Common myeloid progenitor, CD34-positive (primary cell): ENCODE results near the gene ARHGAP4.
A peak's percentile ranks its signal among the peaks of the same experiment; 100 is the strongest.

Experiments
- CTCF ChIA-PET: fragments of 350-600 bp; sonication (Branson Sonifier 250); formaldehyde crosslinking; loops from one replicate; lab custom pipeline; 2021; ENCODE audit warnings: antibody characterized with exemption; lab: Charles Lee
- POLR2A ChIA-PET: fragments of 350-600 bp; sonication (Branson Sonifier 250); formaldehyde crosslinking; loops from one replicate; lab custom pipeline; 2021; ENCODE audit warnings: antibody characterized with exemption; lab: Charles Lee
- DNase-seq, 3 donors: peaks; one replicate each; pipeline versions ENCODE4 v3.0.0 to v3.0.0-alpha.2; 2013
- H3K27ac ChIP-seq, 2 experiments: 1 replicate in 1 of 2; 2 replicates in 1 of 2; pipeline ENCODE4 v1.7.0; 2013; ENCODE audit warnings: inconsistent platforms in 2 of 2, low read length in 2 of 2, mild to moderate bottlenecking in 2 of 2, low read depth in 1 of 2, moderate library complexity in 1 of 2; ENCODE audit not compliant: severe bottlenecking in 2 of 2, insufficient read depth in 1 of 2, poor library complexity in 1 of 2
- H3K27me3 ChIP-seq, 5 experiments: replicated peaks in 2 of 5; 1 replicate in 3 of 5; 2 replicates in 2 of 5; pipeline versions ENCODE4 v1.6.1 to v1.7.0; 2013; ENCODE audit warnings: low read length in 4 of 5, mild to moderate bottlenecking in 2 of 5, moderate library complexity in 2 of 5, inconsistent platforms in 1 of 5; ENCODE audit not compliant: insufficient read depth in 5 of 5, control insufficient read depth in 4 of 5
- H3K36me3 ChIP-seq, 4 experiments: 1 replicate in 2 of 4; 2 replicates in 2 of 4; pipeline versions ENCODE4 v1.6.1 to v1.7.0; 2013; ENCODE audit warnings: low read length in 3 of 4, control low read depth in 1 of 4, mild to moderate bottlenecking in 1 of 4; ENCODE audit not compliant: control insufficient read depth in 4 of 4, insufficient read depth in 4 of 4
- H3K4me1 ChIP-seq, 4 experiments: 1 replicate in 3 of 4; 2 replicates in 1 of 4; pipeline versions ENCODE4 v1.6.1 to v1.7.1; 2013; ENCODE audit warnings: low read length in 3 of 4, mild to moderate bottlenecking in 3 of 4, control low read depth in 1 of 4, inconsistent platforms in 1 of 4, moderate library complexity in 1 of 4; ENCODE audit not compliant: control insufficient read depth in 4 of 4, insufficient read depth in 4 of 4; ENCODE audit errors: control extremely low read depth in 1 of 4
- H3K4me3 ChIP-seq, 7 experiments: 1 replicate in 4 of 7; 2 replicates in 3 of 7; pipeline versions ENCODE4 v1.5.1 to v1.7.0; 2013; ENCODE audit warnings: mild to moderate bottlenecking in 7 of 7, low read length in 6 of 7, moderate library complexity in 6 of 7, inconsistent platforms in 2 of 7, low read depth in 2 of 7, control low read depth in 1 of 7; ENCODE audit not compliant: insufficient read depth in 4 of 7, control insufficient read depth in 1 of 7; ENCODE audit errors: extremely low read depth in 1 of 7
- H3K9me3 ChIP-seq, 5 experiments: 1 replicate in 4 of 5; 2 replicates in 1 of 5; pipeline versions ENCODE4 v1.6.1 to v1.7.1; 2013; ENCODE audit warnings: low read length in 4 of 5, mild to moderate bottlenecking in 2 of 5, inconsistent platforms in 1 of 5, low read depth in 1 of 5, moderate library complexity in 1 of 5; ENCODE audit not compliant: control insufficient read depth in 4 of 5, insufficient read depth in 2 of 5; ENCODE audit errors: control extremely low read depth in 1 of 5
- WGBS: methylation state at CpG from one replicate; pipeline ENCODE4 v1.1.5; 2013; ENCODE audit not compliant: insufficient coverage; 5-methylcytosine and 5-hydroxymethylcytosine counted together

The ARHGAP4 gene

DNA sequence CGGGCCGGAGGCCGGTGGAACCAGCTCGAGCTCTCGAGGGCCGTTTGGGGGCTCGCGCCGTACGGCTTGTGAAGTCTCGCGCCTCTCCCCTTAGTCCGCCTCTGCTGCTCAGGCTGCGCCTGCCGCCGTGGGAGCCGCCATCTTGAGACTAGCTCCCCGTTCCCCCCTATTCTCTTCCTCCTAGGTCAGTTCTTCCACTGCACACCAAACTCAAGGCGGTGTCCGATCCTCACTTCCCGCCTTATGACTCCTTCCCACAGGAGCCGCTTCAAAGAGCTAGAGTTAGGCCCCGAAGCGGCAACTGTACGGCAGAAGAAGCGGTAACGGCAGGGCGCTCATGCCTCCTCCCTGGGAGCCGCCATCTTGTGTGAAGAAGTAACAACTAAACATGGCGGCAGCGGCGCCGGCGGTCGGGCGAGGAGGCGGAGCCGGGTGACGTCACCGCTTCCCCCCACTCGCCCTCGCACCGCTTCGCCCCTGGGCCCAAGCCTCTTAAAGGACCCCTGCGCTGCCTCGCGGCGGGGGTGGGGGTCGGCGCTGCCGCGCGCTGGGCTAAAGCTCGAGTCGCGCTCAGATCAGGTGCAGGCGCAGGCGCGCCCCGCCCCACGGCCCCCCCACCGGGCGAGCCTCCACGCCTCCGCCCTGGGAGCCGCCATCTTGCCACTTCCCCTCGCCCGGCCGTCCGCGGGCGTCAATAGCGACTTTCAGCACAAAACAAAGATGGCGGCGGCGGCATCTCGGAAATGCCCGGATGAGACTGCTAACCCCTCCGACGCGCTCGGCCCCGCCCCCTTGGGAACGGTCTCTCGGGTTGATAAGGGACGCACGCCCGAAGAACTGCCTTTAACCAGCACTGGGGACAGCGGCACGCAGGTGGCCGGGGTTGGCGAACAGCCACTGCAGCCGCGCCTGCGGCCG, 45.6 kb upstream of the ARHGAP4 start, which contains the start of gene HCFC1:
TSS of gene HCFC1 (minus strand) at position 369 of the 918 bp plus-strand sequence. CDS start 978 bp downstream, outside the sequence.
- peaks cover 0 to 13% (median 2%) of the 10 kb centered on the region in 4 experiments for H3K36me3 ChIP-seq
- peak within 1 kb of the TSS; percentile 98 to 99 for H3K27ac ChIP-seq
- peak within 1 kb of the TSS; percentile 80 to 97 (median 93) for H3K4me3 ChIP-seq
- POLR2A ChIA-PET: interaction anchor here (0.6 to 2.2 kb wide), 5 partner anchors 31 to 525 kb away, joined by 4 to 11 read pairs (median 4); partner anchors contain the start of genes ARHGAP4 and RPL10
- DNase-seq: peak; percentile 89 to 96 (median 95)
- H3K27me3 ChIP-seq: peaks cover 0 to 22% (median 0%) of the 10 kb centered on the region in 5 experiments
- peaks cover 13 to 53% (median 51%) of the 10 kb centered on the region in 4 experiments for H3K4me1 ChIP-seq
- 14% methylated on average over 89 of the region's 96 CpGs for WGBS
- CTCF ChIA-PET: interaction anchor here (4.2 kb wide), 1 partner anchor 46 kb away, joined by 17 read pairs; the partner anchor contains the start of gene ARHGAP4
- H3K9me3 ChIP-seq: no peaks in the 10 kb centered on the region

DNA sequence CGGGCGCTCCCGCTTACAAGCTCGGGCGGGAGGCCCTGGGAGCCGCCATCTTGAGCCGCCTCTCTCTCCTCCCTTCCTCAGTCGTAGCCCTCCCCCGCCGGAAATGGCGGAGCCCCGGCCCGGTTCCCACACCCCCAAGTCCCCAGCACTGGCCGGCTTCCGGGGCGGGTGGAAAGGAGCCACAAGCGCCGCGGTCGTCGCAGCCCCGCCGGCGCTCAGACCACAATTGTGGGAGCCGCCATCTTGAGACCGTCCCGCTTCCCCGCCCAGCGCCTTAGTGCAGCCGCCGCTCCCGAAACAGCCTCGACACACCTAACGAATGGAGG, 45.0 kb upstream of the ARHGAP4 start:
- H3K4me1 ChIP-seq: peaks cover 13 to 59% (median 56%) of the 10 kb centered on the region in 4 experiments
- no peaks in the 10 kb centered on the region for H3K9me3 ChIP-seq
- peak; percentile 86 to 95 (median 94) for DNase-seq
- H3K36me3 ChIP-seq: peaks cover 0 to 17% (median 3%) of the 10 kb centered on the region in 4 experiments
- H3K27ac ChIP-seq: peak overlapping the region; percentile 98 to 99
- peaks cover 0 to 26% (median 0%) of the 10 kb centered on the region in 5 experiments for H3K27me3 ChIP-seq
- CTCF ChIA-PET: interaction anchor here (1.0 to 4.2 kb wide), 2 partner anchors 21 to 46 kb away, joined by 3 to 17 read pairs; partner anchors contain the start of gene ARHGAP4
- POLR2A ChIA-PET: interaction anchor here (0.6 to 2.2 kb wide), 5 partner anchors 31 to 526 kb away, joined by 4 to 11 read pairs (median 4); partner anchors contain the start of genes ARHGAP4 and RPL10
- 19% methylated on average over 19 of the region's 34 CpGs for WGBS
- H3K4me3 ChIP-seq: peak overlapping the region; percentile 80 to 97 (median 93)

DNA sequence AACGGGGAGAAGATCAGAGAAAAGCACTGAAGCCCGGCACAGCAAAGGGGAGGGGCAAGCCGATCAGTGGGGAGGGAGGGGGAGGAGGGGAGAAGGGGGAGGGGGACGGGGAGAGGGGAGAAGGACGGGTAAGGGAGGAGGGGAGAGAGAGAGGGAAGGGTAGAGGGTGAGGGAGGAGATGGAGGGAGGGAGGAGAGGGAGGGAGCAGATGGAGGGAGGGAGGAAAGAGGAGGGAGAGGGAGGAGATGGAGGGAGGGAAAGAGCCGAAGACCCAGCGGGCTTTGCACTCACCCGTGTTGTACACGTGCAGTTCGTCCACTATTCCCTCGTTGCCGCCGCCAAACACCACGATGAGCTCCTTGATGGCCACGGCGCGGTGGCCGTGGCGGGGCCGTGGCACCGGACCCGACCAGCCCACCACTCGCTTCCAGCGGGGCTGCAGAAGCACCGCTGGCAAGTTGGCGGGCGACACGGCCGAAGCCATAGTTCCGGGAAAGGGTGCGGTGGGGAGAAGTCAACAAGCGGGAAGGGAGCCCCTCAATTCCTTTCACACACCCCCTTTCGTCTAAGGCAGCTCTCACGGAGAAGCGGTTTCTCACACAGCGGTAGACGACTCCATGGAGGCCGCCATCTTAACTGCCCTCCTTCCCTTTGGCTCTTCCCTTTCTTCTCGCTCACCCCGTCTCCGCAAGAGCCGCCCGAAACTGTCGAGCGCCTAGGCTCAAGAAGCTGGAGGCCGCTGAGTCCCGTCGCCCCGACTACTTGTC, 44.5 kb upstream of the ARHGAP4 start:
- peak in 2 of 3 donors; percentile 69 to 73 for DNase-seq

GRCh38 chrX:153969904-153970356, 43.9 kb upstream of the ARHGAP4 start:
- WGBS: 8% methylated on average over 8 of the region's 26 CpGs
- CTCF ChIA-PET: interaction anchor here (1.0 to 4.2 kb wide), 6 partner anchors 19 to 49 kb away, joined by 3 to 19 read pairs (median 8); partner anchors contain the start of gene ARHGAP4
- Histone ChIP-seq H3K27me3 (peaks cover 0 to 27% (median 0%) of the 10 kb centered on the region in 5 experiments), H3K9me3 (no peaks in the 10 kb centered on the region), H3K36me3 (peaks cover 0 to 22% (median 3%) of the 10 kb centered on the region in 4 experiments), H3K4me3 (peak overlapping the region; percentile 38 to 97 (median 89)), H3K27ac (peak overlapping the region in 1 of 2 experiments; percentile 99), H3K4me1 (peaks cover 13 to 70% (median 61%) of the 10 kb centered on the region in 4 experiments)
- no peak for DNase-seq
- POLR2A ChIA-PET: interaction anchor here (2.2 kb wide), 1 partner anchor 32 kb away, joined by 7 read pairs; no protein-coding TSS in a partner anchor

More for the DNA sequence above, 44.5 kb upstream of the ARHGAP4 start:
- CTCF ChIA-PET: interaction anchor here (1.0 to 4.2 kb wide), 4 partner anchors 21 to 48 kb away, joined by 3 to 17 read pairs (median 8); partner anchors contain the start of gene ARHGAP4
- Histone ChIP-seq H3K36me3 (peaks cover 0 to 17% (median 3%) of the 10 kb centered on the region in 4 experiments), H3K4me1 (peaks cover 13 to 65% (median 60%) of the 10 kb centered on the region in 4 experiments), H3K27ac (peak overlapping the region; percentile 98 to 99), H3K9me3 (no peaks in the 10 kb centered on the region), H3K4me3 (peak overlapping the region; percentile 80 to 97 (median 93)), H3K27me3 (peaks cover 0 to 27% (median 0%) of the 10 kb centered on the region in 5 experiments)
- POLR2A ChIA-PET: interaction anchor here (0.6 to 2.2 kb wide), 4 partner anchors 32 to 527 kb away, joined by 4 to 11 read pairs (median 6); partner anchors contain the start of genes ARHGAP4 and RPL10
- WGBS: 17% methylated on average over 43 of the region's 49 CpGs

GRCh38 chrX:153969125-153969903, 43.2 kb upstream of the ARHGAP4 start:
- 51% methylated on average over 14 of the region's 25 CpGs for WGBS
- CTCF ChIA-PET: interaction anchor here (1.0 to 4.2 kb wide), 11 partner anchors 11 to 50 kb away, joined by 3 to 19 read pairs (median 5); partner anchors contain the start of gene ARHGAP4
- peaks cover under 1 to 26% (median 3%) of the 10 kb centered on the region in 4 experiments for H3K36me3 ChIP-seq
- H3K27me3 ChIP-seq: peaks cover 0 to 28% (median 0%) of the 10 kb centered on the region in 5 experiments
- POLR2A ChIA-PET: interaction anchor here (0.7 to 1.0 kb wide), 2 partner anchors 41 to 51 kb away, joined by 3 read pairs; no protein-coding TSS in a partner anchor
- peak overlapping the region; percentile 38 to 97 (median 86) for H3K4me3 ChIP-seq
- peaks cover 13 to 65% (median 56%) of the 10 kb centered on the region in 4 experiments for H3K4me1 ChIP-seq
- H3K9me3 ChIP-seq: no peaks in the 10 kb centered on the region
- peak overlapping the region in 1 of 2 experiments; percentile 99 for H3K27ac ChIP-seq
- DNase-seq: no peak
